Psoas muscle (tissue), 8 donors: ENCODE measurements around the gene NR4A2. TPM values are rescaled to one million over a fixed set of nuclear protein-coding genes. Genes with fewer than 3 reads are reported as not detected.

Experiments
- ATAC-seq, 4 donors: fragments of 200-7000 bp; cut with Tn5 transposase; one replicate each; pipeline ENCODE4 v1.9.1; 2020; ENCODE audit warnings: moderate library complexity in 3 of 4, mild to moderate bottlenecking in 2 of 4
- DNase-seq, 2 donors: peaks; one replicate each; pipeline ENCODE4 v3.0.0-alpha.2; 2020
- H3K27ac ChIP-seq: fragments of 200-600 bp; one replicate; pipeline ENCODE4 v1.8.0; 2022
- H3K27me3 ChIP-seq, 3 donors: fragments of 200-600 bp in 1 of 3; one replicate each; pipeline versions ENCODE4 v1.6.1 to v1.8.0; 2013 to 2022; ENCODE audit warnings: low read length in 2 of 3, mild to moderate bottlenecking in 2 of 3, moderate library complexity in 1 of 3; ENCODE audit not compliant: insufficient read depth in 3 of 3
- H3K36me3 ChIP-seq, 2 donors: fragments of 200-600 bp in 1 of 2; one replicate each; pipeline versions ENCODE4 v1.6.1 to v1.8.0; 2013 to 2022; ENCODE audit warnings: low read depth in 1 of 2, mild to moderate bottlenecking in 1 of 2, moderate library complexity in 1 of 2; ENCODE audit not compliant: insufficient read depth in 1 of 2
- H3K4me1 ChIP-seq: fragments of 200-600 bp; one replicate; pipeline ENCODE4 v1.8.0; 2022
- H3K4me3 ChIP-seq: fragments of 200-600 bp; one replicate; pipeline ENCODE4 v1.8.0; 2022; ENCODE audit warnings: mild to moderate bottlenecking
- H3K9me3 ChIP-seq: fragments of 200-600 bp; one replicate; pipeline ENCODE4 v1.8.0; 2022
- CTCF ChIP-seq: fragments of 200-600 bp; IDR thresholded peaks from one replicate; pipeline ENCODE4 v1.8.0; 2022; ENCODE audit warnings: antibody characterized with exemption
- WGBS, 3 donors: extraction: QIAGEN DNeasy Blood & Tissue Kit; methylation state at CpG; one replicate each; pipeline versions ENCODE4 v1.1.6 to v1.1.7; 2013; 5-methylcytosine and 5-hydroxymethylcytosine counted together
- intact Hi-C, 2 donors: fragments of 100-400 bp; cut with DNase I; formaldehyde crosslinking; loops; one replicate each; pipeline versions ENCODE4 v1.11.0 to v1.14.2; 2022
- polyA plus RNA-seq, 3 donors: library from polyadenylated mRNA; stranded (reverse); fragments of 200-250 nt; gene quantifications; one replicate each; pipeline ENCODE4 v1.2.3, GENCODE V29; 2013
- total RNA-seq, 4 donors: library from RNA; stranded (reverse); fragmentation: NEBNext Ultra II Directional in 2 of 4; extraction: Animal tissue kit (Norgen Biotek cat#: 25700) in 2 of 4; gene quantifications; one replicate each; pipeline versions ENCODE4 v1.2.1 to v1.2.4, GENCODE V29; 2021 to 2023
- donor health status: healthy with polysubstance abuse.
- donor health status: DM: no; HTN: no; CAD: no; lungs with moderate emphysema.
- donor health status: Bipolar disorder and iron deficiency.
- donor health status: healthy.
- donor health status: DM: yes; HTN: yes; CAD: no.
- donor health status: DM: no; HTN: no; CAD: no.
- donor health status: DM: no; HTN: no; CAD: no.
- donor health status: DM: yes; HTN: yes; CAD: no.

The NR4A2 gene
- total and polyA plus RNA-seq, 7 donors = 0.31 to 2.3 (median 1.2) TPM

- no peaks in the 10 kb centered on the region for H3K36me3 ChIP-seq
- no peak for TF ChIP-seq CTCF
- no peak for DNase-seq
- H3K4me3 ChIP-seq = no peak overlapping the region
- intact Hi-C loops = no loop called here
- no peaks in the 10 kb centered on the region for H3K4me1 ChIP-seq
- H3K9me3 ChIP-seq = no peaks in the 10 kb centered on the region
- 86 to 96% (median 92%) methylated on average over 4 of the region's 4 CpGs for WGBS, 3 donors
- H3K27ac ChIP-seq = no peak overlapping the region
- ATAC-seq = no peak
- H3K27me3 ChIP-seq = no peaks in the 10 kb centered on the region
These were observed 34.2 kb upstream of the NR4A2 start for GRCh38 chr2:156366753-156367152.

GRCh38 chr2:156363141-156363540 lies 30.6 kb upstream of the NR4A2 start:
- Histone ChIP-seq H3K4me1 (no peaks in the 10 kb centered on the region), H3K9me3 (no peaks in the 10 kb centered on the region), H3K4me3 (no peak overlapping the region), H3K36me3 (no peaks in the 10 kb centered on the region), H3K27ac (no peak overlapping the region), H3K27me3 (no peaks in the 10 kb centered on the region)
- DNase-seq (no peak), ATAC-seq (no peak)
- intact Hi-C loops = no loop called here
- TF ChIP-seq CTCF = no peak

GRCh38 chr2:156356014-156356754 lies 23.7 kb upstream of the NR4A2 start:
- Histone ChIP-seq H3K36me3 (no peaks in the 10 kb centered on the region), H3K9me3 (no peaks in the 10 kb centered on the region), H3K4me1 (no peaks in the 10 kb centered on the region), H3K4me3 (no peak overlapping the region), H3K27ac (no peak overlapping the region), H3K27me3 (no peaks in the 10 kb centered on the region)
- no peak for TF ChIP-seq CTCF
- no peak for DNase-seq
- intact Hi-C loops = loop anchor here in 1 of 2 donors (5.0 kb wide), 1 partner anchor 36 kb away; no protein-coding TSS in a partner anchor
- WGBS, 3 donors = 98 to 99% (median 99%) methylated on average over 3 of the region's 3 CpGs
- ATAC-seq = no peak

GRCh38 chr2:156352911-156353310 lies 20.4 kb upstream of the NR4A2 start:
- TF ChIP-seq CTCF = no peak
- DNase-seq (no peak), ATAC-seq (no peak)
- Histone ChIP-seq H3K9me3 (no peaks in the 10 kb centered on the region), H3K4me1 (no peaks in the 10 kb centered on the region), H3K27ac (no peak overlapping the region), H3K27me3 (no peaks in the 10 kb centered on the region), H3K36me3 (no peaks in the 10 kb centered on the region), H3K4me3 (no peak overlapping the region)
- intact Hi-C loops = no loop called here
- WGBS, 3 donors = 74 to 96% (median 84%) methylated on average over 1 of the region's 1 CpG
